GM18909 (cell line): ENCODE data around the gene IGSF21.
"Not testable (repeated sequence)": the region's sequence is repeated elsewhere in the genome, so short reads cannot be mapped to it uniquely, and the experiment has no call there.

Experiments
- ATAC-seq: cut with Tn5 transposase; IDR thresholded peaks from one replicate; pipeline ENCODE4 v1.9.1; 2021; ENCODE audit warnings: mild to moderate bottlenecking; ENCODE audit not compliant: unreplicated experiment, poor library complexity

The IGSF21 gene

GRCh38 chr1:18342744-18343143 is 235.1 kb downstream of the IGSF21 start:
- ATAC-seq: no peak

DNA sequence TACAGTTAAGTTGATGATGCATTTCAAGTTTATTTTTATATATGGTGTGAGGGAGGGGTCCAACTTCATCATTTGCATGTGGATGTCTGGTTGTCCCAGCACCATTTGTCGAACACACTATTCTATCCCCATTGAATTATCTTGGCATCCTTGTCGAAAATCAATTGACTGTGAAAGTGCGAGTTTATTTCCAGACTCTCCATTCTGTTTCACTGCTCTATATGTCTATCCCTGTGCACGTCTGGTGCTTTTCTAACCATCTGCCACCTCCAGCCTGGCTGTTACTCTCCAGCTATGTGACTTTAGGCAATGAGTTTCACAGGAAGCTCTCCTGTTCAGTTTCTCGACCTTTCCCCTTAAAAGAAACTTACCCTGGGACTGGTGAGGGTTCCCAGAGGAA is 236.0 kb downstream of the IGSF21 start:
- no peak for ATAC-seq

DNA sequence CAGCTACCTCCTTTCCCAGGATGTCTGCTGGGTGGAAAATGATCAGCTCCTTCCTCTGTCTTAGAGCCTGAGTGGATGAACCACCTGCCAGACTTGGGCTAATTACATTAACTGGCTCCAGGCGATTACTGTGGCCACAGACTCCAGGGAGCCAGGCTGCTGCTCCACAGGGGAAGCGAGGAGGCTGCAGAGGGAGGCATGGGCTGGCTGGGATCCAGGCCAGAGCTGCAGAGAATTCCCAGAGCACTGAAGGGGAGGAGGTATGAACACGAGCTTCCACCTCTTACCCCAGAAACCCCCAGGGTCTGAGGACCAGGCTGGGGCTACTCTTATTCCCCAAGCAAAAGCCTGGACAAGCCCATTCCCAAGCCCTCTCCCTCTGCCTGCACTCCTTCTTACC is 237.2 kb downstream of the IGSF21 start:
- no peak for ATAC-seq

- ATAC-seq: no peak
These were observed 240.0 kb downstream of the IGSF21 start for GRCh38 chr1:18347559-18347958.

GRCh38 chr1:18348354-18348753 is 240.8 kb downstream of the IGSF21 start:
- no peak for ATAC-seq

DNA sequence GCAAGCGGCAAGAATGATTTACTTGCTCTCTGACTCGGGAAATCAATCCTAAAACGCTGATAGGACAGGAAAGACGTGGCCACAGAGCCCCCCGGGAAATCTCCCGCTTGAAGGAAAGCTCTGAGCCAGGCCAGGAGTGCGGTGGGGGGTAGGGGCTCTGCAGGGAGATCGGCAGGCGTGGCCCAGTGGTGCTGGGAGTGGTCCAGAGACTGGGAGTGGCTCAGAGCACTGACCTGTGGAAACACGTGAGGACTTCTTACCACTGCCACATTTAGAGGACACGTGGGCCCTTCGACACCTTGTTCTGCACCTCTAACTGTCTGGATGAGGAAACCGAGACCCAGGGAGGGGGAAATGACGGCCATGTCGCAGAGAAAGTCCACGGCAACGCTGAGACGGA is 243.1 kb downstream of the IGSF21 start:
- ATAC-seq: no peak

GRCh38 chr1:18351735-18352134 is 244.1 kb downstream of the IGSF21 start:
- no peak for ATAC-seq

GRCh38 chr1:18352636-18353265 is 245.2 kb downstream of the IGSF21 start:
- ATAC-seq: no peak

GRCh38 chr1:18353528-18353927 is 245.9 kb downstream of the IGSF21 start:
- ATAC-seq: no peak

DNA sequence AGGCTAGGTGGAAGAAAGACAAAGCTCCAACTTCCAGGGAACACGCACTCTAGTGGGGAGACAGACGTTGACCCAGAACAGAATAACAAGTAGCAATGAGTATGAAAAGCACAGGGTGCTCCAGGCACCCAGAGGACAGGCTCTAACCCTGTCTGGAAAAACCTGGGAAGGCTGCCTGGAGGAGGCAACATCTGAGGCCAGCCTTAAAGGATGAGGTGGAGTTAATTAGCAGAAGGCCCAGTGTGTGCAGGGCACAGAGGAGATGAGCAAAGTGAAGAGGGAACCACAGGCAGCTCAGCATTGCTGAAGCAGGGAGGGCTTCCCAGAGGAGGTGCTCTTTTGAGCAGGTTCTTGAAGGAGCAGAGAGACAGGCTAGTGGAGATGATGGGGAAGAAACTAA is 246.4 kb downstream of the IGSF21 start:
- no peak for ATAC-seq

DNA sequence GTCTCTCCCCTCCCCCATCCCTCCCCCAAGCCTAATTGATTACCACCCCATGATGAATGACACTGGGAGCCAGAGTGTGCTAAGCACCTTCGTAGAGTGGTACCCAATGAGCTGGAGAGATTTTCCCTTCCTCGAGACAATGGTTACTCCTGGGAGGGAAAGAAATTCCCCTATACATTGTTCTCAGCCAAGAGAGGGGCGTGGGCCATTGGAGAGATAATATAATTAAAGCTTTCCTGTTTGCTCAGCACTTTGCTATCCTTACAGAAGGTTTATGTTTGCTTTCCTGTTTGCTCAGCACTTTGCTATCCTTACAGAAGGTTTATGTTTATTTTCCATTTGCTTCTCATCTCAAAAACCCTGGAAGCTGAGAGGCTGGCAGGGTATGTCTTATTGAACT is 247.0 kb downstream of the IGSF21 start:
- ATAC-seq: no peak

DNA sequence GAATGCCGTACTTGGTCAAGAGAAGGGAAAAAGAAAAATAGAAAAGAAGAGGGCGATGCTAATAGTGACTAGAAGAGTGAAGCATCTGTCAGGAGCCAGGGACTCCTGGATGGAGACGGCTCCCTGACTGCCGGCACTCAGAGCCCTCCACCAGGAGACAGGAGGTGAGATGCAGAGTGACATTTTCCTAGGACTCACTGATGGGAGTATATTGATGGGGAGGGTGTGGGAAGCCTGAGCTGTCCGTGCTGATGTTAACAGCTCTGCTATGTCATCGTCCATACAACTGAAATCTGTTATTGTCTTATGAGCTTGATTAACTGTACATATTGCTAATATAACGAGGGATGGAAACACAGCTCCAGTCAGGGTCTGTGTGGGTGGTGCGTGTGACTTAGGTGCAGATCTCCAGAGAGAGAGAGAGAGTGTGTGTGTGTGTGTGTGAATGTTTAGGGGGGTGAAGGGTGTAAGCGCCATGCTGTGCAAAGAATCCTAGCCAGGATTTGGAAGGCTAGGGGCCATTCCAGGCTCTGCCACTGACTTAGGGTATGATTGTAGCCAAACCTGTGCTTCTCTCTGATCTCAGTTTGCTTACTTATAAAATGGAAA is 250.1 kb downstream of the IGSF21 start:
- ATAC-seq: no peak

DNA sequence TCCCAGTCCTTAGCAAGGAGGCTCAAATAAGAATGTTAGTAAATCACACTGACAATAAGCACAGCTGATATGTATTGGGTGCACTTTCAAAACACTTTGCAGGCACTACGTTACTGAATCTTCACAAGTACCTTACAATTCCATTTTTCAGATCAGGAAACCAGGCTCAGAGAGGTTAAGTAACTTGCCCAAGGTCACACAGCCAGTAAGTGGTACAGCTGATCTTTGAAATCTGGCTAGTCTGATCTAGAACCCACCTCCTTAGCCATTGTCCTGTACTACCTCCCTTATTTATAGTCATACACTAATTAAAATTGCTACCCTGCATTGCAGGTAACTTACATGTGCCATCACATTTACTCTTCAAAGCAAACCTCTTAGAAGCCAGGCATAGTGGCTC is 251.0 kb downstream of the IGSF21 start:
- no peak for ATAC-seq

GRCh38 chr1:18360251-18360650 is 252.7 kb downstream of the IGSF21 start:
- ATAC-seq: no peak

DNA sequence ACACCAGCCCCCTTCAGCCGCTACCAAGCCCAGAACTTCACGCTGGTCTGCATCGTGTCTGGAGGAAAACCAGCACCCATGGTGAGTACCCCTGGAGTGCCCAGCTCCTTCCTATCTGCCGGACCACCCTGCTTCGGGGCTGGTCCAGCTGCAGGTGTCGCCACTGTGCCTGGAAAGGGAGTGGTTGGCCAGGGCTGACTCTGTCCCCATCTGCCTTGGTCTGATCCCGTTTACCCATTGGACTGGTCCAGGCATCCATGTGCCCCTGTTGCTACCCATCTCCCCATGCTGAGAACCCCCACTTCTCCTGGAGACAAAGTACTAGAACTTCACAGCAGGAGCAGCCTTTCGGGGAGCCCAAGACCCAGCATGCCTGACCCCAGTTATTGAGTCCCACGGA is 254.6 kb downstream of the IGSF21 start:
- ATAC-seq: no peak

GRCh38 chr1:18363436-18363835 is 255.8 kb downstream of the IGSF21 start:
- no peak for ATAC-seq

- ATAC-seq: no peak
These were observed 257.6 kb downstream of the IGSF21 start for GRCh38 chr1:18365099-18365705.

DNA sequence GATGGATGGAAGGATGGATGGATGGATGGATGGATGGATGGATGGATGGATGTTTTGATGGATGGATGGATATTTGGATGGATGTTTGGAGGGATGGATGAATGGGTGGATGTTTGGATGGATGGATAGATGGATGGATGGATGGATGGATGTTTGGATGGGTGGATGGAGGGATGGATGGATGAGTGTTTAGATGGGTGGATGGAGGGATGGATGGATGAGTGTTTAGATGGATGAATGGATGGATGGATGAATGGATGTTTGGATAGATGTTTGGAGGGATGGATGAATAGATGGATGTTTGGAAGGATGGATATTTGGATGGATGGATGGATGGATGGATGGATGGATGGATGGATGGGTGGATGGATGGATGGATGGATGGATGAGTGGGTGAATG is 264.9 kb downstream of the IGSF21 start:
- ATAC-seq: not testable (repeated sequence)

- no peak for ATAC-seq
These were observed 265.6 kb downstream of the IGSF21 start for GRCh38 chr1:18373151-18373550.

DNA sequence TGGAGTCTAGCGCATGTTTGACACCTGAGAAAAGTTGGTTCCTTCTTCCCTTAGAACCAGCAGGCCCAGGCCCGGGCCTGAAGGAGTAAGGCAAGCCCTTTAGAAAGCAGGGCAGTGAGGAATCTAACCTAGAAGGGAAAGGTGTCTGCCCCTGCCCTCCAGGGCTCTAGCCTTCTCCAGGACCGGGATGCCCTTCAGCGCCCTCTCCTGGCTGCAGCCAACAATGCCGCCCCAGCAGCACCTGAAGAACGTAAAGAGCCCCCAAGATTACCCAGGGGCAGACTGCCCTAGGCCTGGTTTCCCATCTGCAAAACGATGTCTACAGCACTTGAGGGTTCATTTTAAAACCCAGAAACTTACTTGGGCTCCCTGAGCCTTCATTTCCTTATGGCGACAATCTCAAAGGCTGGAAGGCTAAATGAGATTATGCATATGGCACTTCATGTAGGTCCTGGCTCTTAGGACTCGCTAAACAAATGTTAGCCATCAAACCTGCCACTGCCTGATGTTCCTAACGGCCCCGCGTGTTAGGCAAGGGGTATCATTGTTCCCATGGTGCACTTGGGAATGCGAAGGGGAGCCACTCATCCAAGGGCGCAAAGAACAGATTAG is 266.4 kb downstream of the IGSF21 start:
- no peak for ATAC-seq

- no peak for ATAC-seq
These were observed 269.1 kb downstream of the IGSF21 start for GRCh38 chr1:18376661-18377060.

- ATAC-seq: no peak
These were observed 272.7 kb downstream of the IGSF21 start for GRCh38 chr1:18380288-18380687.
